H1 (cell line): Measurements from ENCODE around the gene IAH1. TPM values are rescaled to one million over a fixed set of nuclear protein-coding genes. Genes with fewer than 3 reads are reported as not detected.

Experiments used
- CTCF ChIA-PET: fragments of 300-600 bp; sonication (Branson Sonifier 250); formaldehyde crosslinking; loops from one replicate; lab custom pipeline; 2021; ENCODE audit not compliant: partially characterized antibody; lab: Charles Lee
- POLR2A ChIA-PET: fragments of 300-600 bp; sonication (Branson Sonifier 250); formaldehyde crosslinking; loops from one replicate; lab custom pipeline; 2021; ENCODE audit warnings: inconsistent platforms; ENCODE audit not compliant: partially characterized antibody; lab: Charles Lee
- DNase-seq, 2 experiments: peaks; one replicate each; pipeline versions ENCODE4 v3.0.0 to v3.0.0-alpha.2; 2010 to 2022; ENCODE audit warnings: low spot score in 2 of 2, low read depth in 1 of 2, mixed read lengths in 1 of 2
- FAIRE-seq: peaks from 2 replicates; lab custom pipeline; 2011; peaks lifted over from hg19 to GRCh38; lab: Jason Lieb, UNC
- H2AFZ ChIP-seq: 2 replicates; pipeline ENCODE4 v1.8.1; 2012; ENCODE audit warnings: low read length, inconsistent platforms
- H2AK5ac ChIP-seq: 2 replicates; pipeline ENCODE4 v1.6.1; 2013; ENCODE audit warnings: low read depth, low read length
- H2BK120ac ChIP-seq: replicated peaks from 2 replicates; pipeline ENCODE3; 2013; ENCODE audit warnings: low read depth, low read length, inconsistent platforms
- H2BK12ac ChIP-seq: 2 replicates; pipeline ENCODE4 v1.6.1; 2013; ENCODE audit warnings: low read depth, low read length
- H2BK15ac ChIP-seq: 2 replicates; pipeline ENCODE4 v1.6.1; 2013; ENCODE audit warnings: low read length
- H2BK20ac ChIP-seq: 2 replicates; pipeline ENCODE4 v1.6.1; 2013; ENCODE audit warnings: low read length
- H2BK5ac ChIP-seq: 2 replicates; pipeline ENCODE4 v1.6.1; 2013; ENCODE audit warnings: low read depth, low read length
- H3K14ac ChIP-seq: 2 replicates; pipeline ENCODE4 v1.6.1; 2013; ENCODE audit warnings: inconsistent platforms; ENCODE audit not compliant: insufficient read length
- H3K18ac ChIP-seq: 2 replicates; pipeline ENCODE4 v1.6.1; 2013; ENCODE audit warnings: low read length; ENCODE audit errors: extremely low read depth
- H3K23ac ChIP-seq: 2 replicates; pipeline ENCODE4 v1.6.1; 2013; ENCODE audit warnings: inconsistent platforms; ENCODE audit not compliant: insufficient read length
- H3K23me2 ChIP-seq: 2 replicates; pipeline ENCODE4 v1.6.1; 2013; ENCODE audit warnings: low read depth, low read length
- H3K27ac ChIP-seq: 2 replicates; pipeline ENCODE4 v1.6.1; 2011; ENCODE audit warnings: low read depth, low read length, inconsistent platforms
- H3K27me3 ChIP-seq, 4 experiments: replicated peaks in 1 of 4; 1 replicate in 1 of 4; 2 replicates in 3 of 4; pipeline versions ENCODE4 v1.6.1 to v1.8.1; 2011 to 2013; ENCODE audit warnings: low read length in 3 of 4, mild to moderate bottlenecking in 3 of 4, inconsistent platforms in 2 of 4, mixed read lengths in 2 of 4, moderate library complexity in 1 of 4; ENCODE audit not compliant: control insufficient read depth in 3 of 4, insufficient read depth in 3 of 4; ENCODE audit errors: extremely low read depth in 1 of 4
- H3K36me3 ChIP-seq, 4 experiments: 2 replicates each; pipeline versions ENCODE4 v1.6.1 to v1.8.1; 2011 to 2013; ENCODE audit warnings: mild to moderate bottlenecking in 4 of 4, low read length in 3 of 4, moderate library complexity in 2 of 4, control low read depth in 1 of 4, inconsistent platforms in 1 of 4; ENCODE audit not compliant: insufficient read depth in 4 of 4, control insufficient read depth in 2 of 4
- H3K4ac ChIP-seq: replicated peaks from 2 replicates; pipeline ENCODE3; 2013; ENCODE audit warnings: low read length, low read depth, mixed read lengths, inconsistent platforms; ENCODE audit not compliant: insufficient read length
- H3K4me1 ChIP-seq, 4 experiments: replicated peaks in 1 of 4; 1 replicate in 1 of 4; 2 replicates in 3 of 4; pipeline versions ENCODE4 v1.6.1 to v1.8.1; 2011 to 2013; ENCODE audit warnings: low read length in 3 of 4, inconsistent platforms in 2 of 4, mixed read lengths in 1 of 4; ENCODE audit not compliant: insufficient read depth in 4 of 4, control insufficient read depth in 3 of 4
- H3K4me2 ChIP-seq, 2 experiments: 2 replicates each; pipeline versions ENCODE4 v1.6.1 to v1.8.1; 2011 to 2013; ENCODE audit warnings: low read depth in 2 of 2, low read length in 2 of 2, control low read depth in 1 of 2, inconsistent platforms in 1 of 2, mild to moderate bottlenecking in 1 of 2; ENCODE audit not compliant: insufficient read depth in 1 of 2
- H3K4me3 ChIP-seq, 4 experiments: fragments of 200-600, 300-600 bp in 1 of 4; sonication (generic), shearing (Covaris generic), sonication (Bioruptor Twin) in 1 of 4; 2 replicates each; pipeline versions ENCODE4 v1.5.1 to v1.8.1; 2011 to 2016; ENCODE audit warnings: low read length in 4 of 4, low read depth in 3 of 4, control low read depth in 2 of 4, inconsistent platforms in 2 of 4, mild to moderate bottlenecking in 2 of 4, mixed read lengths in 1 of 4, moderate library complexity in 1 of 4; ENCODE audit not compliant: insufficient read depth in 2 of 4; ENCODE audit errors: extremely low read depth in 1 of 4
- H3K56ac ChIP-seq: replicated peaks from 2 replicates; pipeline ENCODE3; 2013; ENCODE audit warnings: low read depth, mild to moderate bottlenecking, mixed read lengths, low read length, inconsistent platforms; ENCODE audit not compliant: insufficient read length
- H3K79me1 ChIP-seq: 2 replicates; pipeline ENCODE4 v1.6.1; 2013; ENCODE audit warnings: low read depth, low read length, control low read depth
- H3K79me2 ChIP-seq, 2 experiments: 2 replicates each; pipeline versions ENCODE4 v1.6.1 to v1.8.1; 2012 to 2013; ENCODE audit warnings: low read length in 2 of 2, mild to moderate bottlenecking in 2 of 2, inconsistent platforms in 1 of 2; ENCODE audit not compliant: insufficient read depth in 2 of 2, control insufficient read depth in 1 of 2
- H3K9ac ChIP-seq, 4 experiments: replicated peaks in 1 of 4; 1 replicate in 1 of 4; 2 replicates in 3 of 4; pipeline versions ENCODE4 v1.6.1 to v1.8.1; 2011 to 2013; ENCODE audit warnings: low read depth in 3 of 4, low read length in 3 of 4, control low read depth in 2 of 4, mild to moderate bottlenecking in 2 of 4, moderate library complexity in 2 of 4, inconsistent platforms in 1 of 4; ENCODE audit errors: extremely low read depth in 1 of 4
- H3K9me3 ChIP-seq, 2 experiments: 2 replicates each; pipeline versions ENCODE4 v1.6.1 to v1.8.1; 2012 to 2013; ENCODE audit warnings: mild to moderate bottlenecking in 2 of 2, moderate library complexity in 2 of 2, control low read depth in 1 of 2, inconsistent platforms in 1 of 2, low read depth in 1 of 2, low read length in 1 of 2, mixed read lengths in 1 of 2; ENCODE audit not compliant: insufficient read depth in 2 of 2
- H4K20me1 ChIP-seq, 2 experiments: replicated peaks in 1 of 2; 2 replicates each; pipeline versions ENCODE3 to v1.8.1; 2011 to 2013; ENCODE audit warnings: inconsistent platforms in 2 of 2, low read length in 2 of 2, mild to moderate bottlenecking in 1 of 2; ENCODE audit not compliant: insufficient read depth in 2 of 2, control insufficient read depth in 1 of 2
- H4K5ac ChIP-seq: 2 replicates; pipeline ENCODE4 v1.6.1; 2013; ENCODE audit warnings: low read length, low read depth, mixed read lengths, inconsistent platforms; ENCODE audit not compliant: insufficient read length
- H4K8ac ChIP-seq: 2 replicates; pipeline ENCODE4 v1.8.0; 2013; ENCODE audit warnings: mild to moderate bottlenecking, moderate library complexity, low read length, inconsistent platforms; ENCODE audit not compliant: insufficient read depth; ENCODE audit errors: extremely low read depth
- H4K91ac ChIP-seq: replicated peaks from 2 replicates; pipeline ENCODE3; 2013; ENCODE audit warnings: low read length, mixed read lengths, inconsistent platforms; ENCODE audit not compliant: insufficient read length
- SP2 ChIP-seq: IDR thresholded peaks from 2 replicates; pipeline ENCODE4 v1.6.1; 2012; ENCODE audit warnings: mild to moderate bottlenecking, low read length, inconsistent platforms
- WGBS, 2 experiments: shearing (Covaris generic) in 1 of 2; methylation state at CpG; one replicate each; pipeline versions ENCODE4 v1.1.6 to v1.1.7; 2013 to 2015; ENCODE audit warnings: low lambda C conversion rate in 2 of 2, mixed read lengths in 2 of 2, inconsistent platforms in 1 of 2, low coverage in 1 of 2, missing lambda C conversion rate in 1 of 2; ENCODE audit not compliant: insufficient replicate concordance in 2 of 2, insufficient coverage in 1 of 2, insufficient read length in 1 of 2; ENCODE audit errors: extremely low coverage in 1 of 2, missing lambda C conversion rate in 1 of 2; 5-methylcytosine and 5-hydroxymethylcytosine counted together
- polyA plus RNA-seq, 7 experiments: library from polyadenylated mRNA; depleted of rRNA in 3 of 7; stranded (reverse) in 5 of 7; unstranded in 2 of 7; fragments of >200 nt in 5 of 7; fragments of 200-250 nt in 2 of 7; gene quantifications; 1 replicate in 5 of 7; 2 replicates in 1 of 7; 4 replicates in 1 of 7; pipeline versions ENCODE4 v1.2.1 to v1.2.3, GENCODE V29; 2011 to 2013; ENCODE audit warnings: missing spikeins in 2 of 7, mixed read lengths in 2 of 7
- total RNA-seq: library from RNA; stranded (reverse); fragmentation: NEBNext Ultra II Directional; extraction: Animal tissue kit (Norgen Biotek cat#: 25700); gene quantifications from 2 replicates; pipeline ENCODE4 v1.2.1, GENCODE V29; 2021

The IAH1 gene
- total and polyA plus RNA-seq, 2 of the 8 experiments (the other 6 are each of a cell fraction or from before 2014, with no cell fraction given), result 15.1 to 21.5 TPM

DNA sequence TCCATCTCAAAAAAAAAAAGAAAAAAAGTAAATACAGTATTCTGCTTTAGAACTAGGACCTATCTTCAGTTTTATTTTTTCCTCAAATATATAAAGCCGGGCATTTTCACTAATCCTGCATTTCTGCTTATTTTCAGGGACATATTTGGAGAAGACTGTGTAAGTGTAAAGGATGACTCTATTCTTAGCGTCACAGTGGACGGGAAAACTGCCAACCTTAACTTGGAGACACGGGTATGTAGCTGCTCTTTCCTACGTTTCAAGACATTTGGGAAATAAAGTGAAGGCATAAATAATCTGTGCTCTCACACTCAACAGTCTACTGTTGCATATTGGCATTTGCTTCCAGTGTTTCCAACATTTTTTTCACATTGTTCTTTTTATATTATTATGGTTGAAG is 3.1 kb upstream of the IAH1 start:
- Histone ChIP-seq H3K27ac (no peak overlapping the region), H3K79me1 (no peaks in the 10 kb centered on the region), H3K79me2 (no peaks in the 10 kb centered on the region), H2BK5ac (no peak overlapping the region), H3K36me3 (peaks cover 5 to 41% (median 22%) of the 10 kb centered on the region in 4 experiments), H4K8ac (no peak overlapping the region), H4K5ac (no peak overlapping the region), H3K4me1 (peaks cover 0 to 4% (median 2%) of the 10 kb centered on the region in 4 experiments; a peak in 2 of 7 replicates), H3K4me3 (no peak overlapping the region), H3K14ac (no peak overlapping the region), H3K23me2 (peaks cover 11% of the 10 kb centered on the region), H3K18ac (no peak overlapping the region), H3K27me3 (peaks cover 0 to 2% (median 0%) of the 10 kb centered on the region in 4 experiments; a peak in 2 of 7 replicates), H3K9me3 (no peaks in the 10 kb centered on the region), H2BK15ac (no peak overlapping the region), H3K9ac (no peak overlapping the region), H4K20me1 (peaks cover 1 to 2% of the 10 kb centered on the region in 2 experiments), H3K4ac (no peak overlapping the region), H2BK20ac (no peak overlapping the region), H2BK120ac (no peak overlapping the region), H4K91ac (no peak overlapping the region), H3K23ac (no peak overlapping the region), H2AK5ac (no peak overlapping the region), H2BK12ac (no peak overlapping the region), H2AFZ (no peak overlapping the region), H3K4me2 (no peak overlapping the region), H3K56ac (no peak overlapping the region)
- ChIA-PET POLR2A (interaction anchor here (1.2 to 1.3 kb wide), 2 partner anchors 12 to 17 kb away, joined by 4 to 5 read pairs; no protein-coding TSS in a partner anchor), CTCF (no interaction called here)
- DNase-seq (no peak), FAIRE-seq (no peak)
- 89% methylated on average over 5 of the region's 5 CpGs; no CpG with 5 or more reads in 1 of the 2 experiments for WGBS, 2 experiments
- TF ChIP-seq SP2, result no peak
